Gastrocnemius medialis (tissue), 4 donors: ENCODE results near the gene NACA2. TPM values are rescaled to one million over a fixed set of nuclear protein-coding genes. Genes with fewer than 3 reads are reported as not detected.
"Not testable (repeated sequence)": the region's sequence is repeated elsewhere in the genome, so short reads cannot be mapped to it uniquely, and the experiment has no call there.

Experiments used
- ATAC-seq, 2 donors: fragments of 150-250 bp; one replicate each; pipeline ENCODE4 v1.9.1; 2016
- DNase-seq, 2 donors: peaks; one replicate each; pipeline ENCODE4 v3.0.0-alpha.2; 2019
- H3K27ac ChIP-seq, 4 donors: fragments of 200-600 bp; sonication (generic); 1 replicate in 1 of 4; 2 replicates in 3 of 4; pipeline ENCODE4 v1.5.1; 2016 to 2018; ENCODE audit warnings: mild to moderate bottlenecking in 2 of 4, moderate library complexity in 1 of 4
- H3K27me3 ChIP-seq, 3 donors: fragments of 200-600 bp; sonication (generic) in 2 of 3; 1 replicate in 1 of 3; 2 replicates in 2 of 3; pipeline versions ENCODE4 v1.5.1 to v1.6.0; 2016 to 2019; ENCODE audit warnings: mild to moderate bottlenecking in 1 of 3, moderate library complexity in 1 of 3
- H3K36me3 ChIP-seq, 2 donors: fragments of 200-600 bp; sonication (generic) in 1 of 2; one replicate each; pipeline ENCODE4 v1.5.1; 2017 to 2018
- H3K4me1 ChIP-seq, 2 donors: fragments of 200-600 bp; sonication (generic) in 1 of 2; one replicate each; pipeline ENCODE4 v1.5.1; 2016 to 2017; ENCODE audit warnings: mild to moderate bottlenecking in 2 of 2
- H3K4me3 ChIP-seq, 4 donors: fragments of 200-600 bp; sonication (generic) in 3 of 4; 1 replicate in 1 of 4; 2 replicates in 3 of 4; pipeline ENCODE4 v1.5.1; 2016 to 2019; ENCODE audit warnings: mild to moderate bottlenecking in 2 of 4
- H3K9me3 ChIP-seq, 3 donors: fragments of 200-600 bp; sonication (generic) in 2 of 3; 1 replicate in 1 of 3; 2 replicates in 2 of 3; pipeline ENCODE4 v1.5.1; 2016 to 2019
- POLR2A ChIP-seq, 2 donors: fragments of 450-650 bp; IDR thresholded peaks; one replicate each; pipeline ENCODE4 v1.6.1; 2017; ENCODE audit warnings: antibody characterized with exemption in 2 of 2, mild to moderate bottlenecking in 2 of 2, moderate library complexity in 2 of 2
- in situ Hi-C, 4 donors: fragments of 200-750 bp; cut with MboI; loops; one replicate each; pipeline versions ENCODE4 v1.15.0 to v1.8.0; 2017; ENCODE audit warnings: low sequenced_read_pairs in 4 of 4
- intact Hi-C: fragments of 100-400 bp; cut with DNase I; formaldehyde crosslinking; loops from one replicate; pipeline ENCODE4 v1.15.1; 2023; ENCODE audit warnings: low total_unique reads
- total RNA-seq, 4 donors: library from RNA; depleted of rRNA; stranded (reverse); fragments of >200 nt; gene quantifications; one replicate each; pipeline versions ENCODE4 v1.1.0 to v1.2.3, GENCODE V29; 2016
- TF ChIP-seq, protein P1 (sequence below), 5 experiments: fragments of 450-650 bp in 3 of 5; fragments of 200-600 bp in 2 of 5; sonication (generic) in 2 of 5; IDR thresholded peaks in 4 of 5; conservative IDR thresholded peaks in 1 of 5; 1 replicate in 4 of 5; 2 replicates in 1 of 5; pipeline ENCODE4 v1.5.1; 2016 to 2019; ENCODE audit warnings: antibody characterized with exemption in 5 of 5, mild to moderate bottlenecking in 3 of 5, moderate library complexity in 3 of 5

The NACA2 gene
- total RNA-seq, 4 donors from 2014 or later = not detected

DNA sequence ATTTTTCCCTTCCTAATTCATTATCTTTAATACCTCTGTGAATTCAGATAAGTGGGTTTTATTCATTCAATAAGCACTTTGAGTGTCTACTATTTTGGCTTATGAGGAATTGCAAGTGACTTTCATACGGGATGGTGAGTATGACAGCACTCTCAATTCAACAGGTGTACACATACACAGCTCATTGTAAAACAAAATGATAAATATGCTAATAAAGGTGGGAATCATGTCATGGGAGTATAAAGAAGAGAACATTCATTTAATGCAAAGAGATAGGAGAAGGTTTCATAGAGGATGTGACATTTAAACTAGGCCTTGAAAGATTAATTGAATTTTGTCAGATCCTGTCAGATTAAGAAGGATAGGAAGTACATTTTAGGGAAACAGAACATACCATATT, 19.4 kb downstream of the NACA2 start:
- Histone ChIP-seq H3K9me3 (no peaks in the 10 kb centered on the region), H3K4me1 (no peaks in the 10 kb centered on the region), H3K27me3 (no peaks in the 10 kb centered on the region), H3K27ac (no peak overlapping the region), H3K36me3 (no peaks in the 10 kb centered on the region), H3K4me3 (no peak overlapping the region)
- DNase-seq (no peak), ATAC-seq (no peak)
- in situ Hi-C loops (no loop called here), intact Hi-C loops (no loop called here)
- TF ChIP-seq, protein P1, sequence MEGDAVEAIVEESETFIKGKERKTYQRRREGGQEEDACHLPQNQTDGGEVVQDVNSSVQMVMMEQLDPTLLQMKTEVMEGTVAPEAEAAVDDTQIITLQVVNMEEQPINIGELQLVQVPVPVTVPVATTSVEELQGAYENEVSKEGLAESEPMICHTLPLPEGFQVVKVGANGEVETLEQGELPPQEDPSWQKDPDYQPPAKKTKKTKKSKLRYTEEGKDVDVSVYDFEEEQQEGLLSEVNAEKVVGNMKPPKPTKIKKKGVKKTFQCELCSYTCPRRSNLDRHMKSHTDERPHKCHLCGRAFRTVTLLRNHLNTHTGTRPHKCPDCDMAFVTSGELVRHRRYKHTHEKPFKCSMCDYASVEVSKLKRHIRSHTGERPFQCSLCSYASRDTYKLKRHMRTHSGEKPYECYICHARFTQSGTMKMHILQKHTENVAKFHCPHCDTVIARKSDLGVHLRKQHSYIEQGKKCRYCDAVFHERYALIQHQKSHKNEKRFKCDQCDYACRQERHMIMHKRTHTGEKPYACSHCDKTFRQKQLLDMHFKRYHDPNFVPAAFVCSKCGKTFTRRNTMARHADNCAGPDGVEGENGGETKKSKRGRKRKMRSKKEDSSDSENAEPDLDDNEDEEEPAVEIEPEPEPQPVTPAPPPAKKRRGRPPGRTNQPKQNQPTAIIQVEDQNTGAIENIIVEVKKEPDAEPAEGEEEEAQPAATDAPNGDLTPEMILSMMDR (IDR thresholded peaks at IDR 0.05 in 4 of 5, conservative IDR thresholded peaks at IDR 0.05 in 1 of 5) = no peak
- TF ChIP-seq POLR2A (IDR thresholded peaks at IDR 0.05) = no peak

DNA sequence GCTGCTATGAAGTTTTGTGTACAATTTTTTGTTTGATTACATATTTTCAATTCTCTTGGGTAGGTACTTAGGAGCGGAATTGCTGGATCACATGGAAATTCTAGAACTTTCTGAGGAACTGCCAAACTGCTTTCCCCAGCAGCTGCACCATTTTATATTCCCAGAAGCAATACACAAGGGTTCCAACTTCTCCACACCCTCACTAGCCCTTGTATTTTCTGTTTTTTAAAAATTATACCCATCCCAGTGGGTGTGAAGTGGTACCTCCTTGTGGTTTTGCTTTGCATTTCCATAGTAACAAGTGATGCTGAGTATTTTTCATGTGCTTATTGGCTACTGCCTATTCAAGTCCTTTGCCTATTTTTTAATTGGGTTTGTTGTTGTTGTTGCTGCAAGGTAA, 20.9 kb downstream of the NACA2 start:
- TF ChIP-seq POLR2A (IDR thresholded peaks at IDR 0.05) = no peak
- TF ChIP-seq, protein P1 (IDR thresholded peaks at IDR 0.05 in 4 of 5, conservative IDR thresholded peaks at IDR 0.05 in 1 of 5) = no peak
- Histone ChIP-seq H3K36me3 (no peaks in the 10 kb centered on the region), H3K9me3 (no peaks in the 10 kb centered on the region), H3K27ac (no peak overlapping the region), H3K4me1 (no peaks in the 10 kb centered on the region), H3K4me3 (no peak overlapping the region), H3K27me3 (no peaks in the 10 kb centered on the region)
- ATAC-seq (no peak), DNase-seq (no peak)
- in situ Hi-C loops = no loop called here
- intact Hi-C loops = no loop called here

DNA sequence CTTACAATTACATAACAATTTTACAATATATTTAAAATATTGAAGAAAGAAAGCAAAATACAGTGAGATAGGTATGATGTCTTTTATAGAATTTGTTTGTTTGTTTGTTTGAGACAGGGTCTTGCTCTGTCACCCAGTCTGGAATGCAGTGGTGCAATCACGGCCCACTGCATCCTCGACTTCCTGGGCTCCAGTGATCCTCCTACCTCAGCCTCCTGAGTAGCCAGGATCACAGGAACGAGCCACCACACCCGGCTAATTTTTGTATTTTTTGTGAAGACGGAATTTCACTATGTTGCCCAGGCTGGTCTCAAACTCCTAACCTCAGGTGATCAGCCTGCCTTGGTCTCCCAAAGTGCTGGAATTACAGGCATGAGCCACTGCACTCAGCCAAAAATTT, 21.5 kb downstream of the NACA2 start:
- H3K4me1 ChIP-seq, H3K27me3 ChIP-seq, H3K27ac ChIP-seq, H3K36me3 ChIP-seq, intact Hi-C loops, H3K9me3 ChIP-seq, ATAC-seq, DNase-seq, H3K4me3 ChIP-seq, in situ Hi-C loops: not testable (repeated sequence)

DNA sequence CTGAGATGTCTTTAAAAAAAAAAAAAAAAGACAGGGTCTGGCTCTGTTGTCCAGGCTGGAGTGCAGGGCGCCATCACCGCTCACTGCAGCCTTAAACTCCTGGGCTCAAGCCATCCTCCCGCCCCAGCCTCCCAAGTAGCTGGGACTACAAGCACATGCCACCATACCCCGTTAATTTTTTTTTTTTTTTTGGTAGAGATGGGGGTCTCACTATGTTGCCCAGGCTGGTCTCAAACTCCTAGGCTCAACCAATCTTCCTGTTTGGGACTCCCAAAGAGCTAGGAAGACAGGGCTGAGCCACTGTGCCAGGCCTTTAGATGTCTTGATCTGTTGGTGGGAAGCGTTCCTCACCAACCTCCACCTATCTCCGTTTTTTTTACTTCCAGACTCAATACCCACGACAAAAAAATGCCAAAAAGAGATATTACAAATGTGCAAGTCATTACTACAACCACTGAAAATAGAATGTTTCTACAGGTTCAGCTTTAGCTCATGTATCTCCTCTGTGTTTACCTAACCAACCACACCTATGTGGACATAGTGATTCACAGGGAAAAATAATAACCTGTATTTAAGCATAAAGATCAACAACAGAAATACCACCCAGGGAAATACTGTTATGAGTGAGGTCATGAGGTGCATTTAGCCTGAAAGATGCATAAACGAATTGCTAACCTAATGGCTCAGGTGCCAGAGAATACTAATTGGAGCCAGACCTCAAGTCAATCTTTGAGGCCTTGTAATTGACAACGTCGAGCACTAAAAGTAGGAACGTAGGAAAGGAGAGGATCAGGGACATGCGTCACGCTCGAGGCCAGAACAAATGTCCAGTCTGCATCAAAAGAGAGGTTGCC, 22.6 kb downstream of the NACA2 start:
- ATAC-seq = no peak
- Histone ChIP-seq H3K9me3 (no peaks in the 10 kb centered on the region), H3K27me3 (no peaks in the 10 kb centered on the region), H3K36me3 (no peaks in the 10 kb centered on the region), H3K4me1 (no peaks in the 10 kb centered on the region), H3K4me3 (no peak overlapping the region), H3K27ac (no peak overlapping the region)
- no peak for DNase-seq
- in situ Hi-C loops (no loop called here), intact Hi-C loops (no loop called here)
- TF ChIP-seq, protein P1 (IDR thresholded peaks at IDR 0.05 in 4 of 5, conservative IDR thresholded peaks at IDR 0.05 in 1 of 5) = no peak
- TF ChIP-seq POLR2A (IDR thresholded peaks at IDR 0.05) = no peak

DNA sequence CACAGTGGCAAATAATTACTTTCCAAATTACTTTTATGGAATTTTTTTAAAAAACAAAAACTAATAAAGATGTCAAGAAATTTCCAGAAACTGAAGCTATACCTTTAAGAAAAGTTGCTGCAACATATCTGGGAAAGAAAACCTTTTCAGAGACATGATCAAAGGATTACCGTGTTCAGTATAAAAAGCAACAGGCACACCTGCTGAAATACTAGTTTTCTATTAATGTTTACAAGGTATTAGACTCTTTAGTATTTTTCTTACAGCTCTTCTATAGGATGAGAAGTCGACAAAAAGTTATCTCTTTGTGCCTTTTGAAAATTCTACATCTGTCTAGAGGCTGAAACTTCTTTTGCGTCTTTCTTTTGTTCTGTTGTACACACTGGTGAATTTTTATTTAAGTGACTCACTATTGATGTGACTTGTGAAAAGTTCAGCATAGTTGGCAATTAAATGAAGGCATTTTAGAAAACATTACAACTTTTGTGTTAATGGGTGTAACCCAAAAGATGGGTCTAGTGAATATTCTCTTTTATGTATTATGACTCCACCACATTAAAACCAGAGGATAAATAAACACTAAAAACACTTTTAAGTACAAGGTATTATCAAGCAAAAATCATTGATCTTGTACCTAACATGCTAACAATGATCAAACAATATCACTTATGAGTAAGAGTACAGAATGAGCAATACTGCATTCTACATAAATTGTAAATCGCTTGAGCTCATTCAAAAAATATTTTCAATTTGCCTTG, 23.8 kb downstream of the NACA2 start:
- TF ChIP-seq, protein P1 (IDR thresholded peaks at IDR 0.05 in 4 of 5, conservative IDR thresholded peaks at IDR 0.05 in 1 of 5) = no peak
- TF ChIP-seq POLR2A (IDR thresholded peaks at IDR 0.05) = no peak
- Histone ChIP-seq H3K27ac (no peak overlapping the region), H3K4me3 (no peak overlapping the region), H3K9me3 (no peaks in the 10 kb centered on the region), H3K4me1 (no peaks in the 10 kb centered on the region), H3K27me3 (no peaks in the 10 kb centered on the region), H3K36me3 (no peaks in the 10 kb centered on the region)
- in situ Hi-C loops = no loop called here
- intact Hi-C loops = no loop called here
- DNase-seq (no peak), ATAC-seq (no peak)

DNA sequence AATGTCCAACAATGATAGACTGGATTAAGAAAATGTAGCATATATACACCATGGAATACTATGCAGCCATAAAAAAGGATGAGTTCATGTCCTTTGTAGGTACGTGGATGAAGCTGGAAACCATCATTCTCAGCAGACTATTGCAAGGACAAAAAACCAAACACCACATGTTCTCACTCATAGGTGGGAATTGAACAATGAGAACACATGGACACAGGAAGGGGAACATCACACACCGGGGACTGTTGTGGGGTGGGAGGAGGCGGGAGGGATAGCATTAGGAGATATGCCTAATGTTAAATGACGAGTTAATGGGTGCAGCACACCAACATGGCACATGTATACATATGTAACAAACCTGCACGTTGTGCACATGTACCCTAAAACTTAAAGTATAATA, 24.6 kb downstream of the NACA2 start:
- DNase-seq, H3K36me3 ChIP-seq, ATAC-seq, H3K27ac ChIP-seq, H3K9me3 ChIP-seq, H3K27me3 ChIP-seq, H3K4me3 ChIP-seq, in situ Hi-C loops, H3K4me1 ChIP-seq, intact Hi-C loops: not testable (repeated sequence)

DNA sequence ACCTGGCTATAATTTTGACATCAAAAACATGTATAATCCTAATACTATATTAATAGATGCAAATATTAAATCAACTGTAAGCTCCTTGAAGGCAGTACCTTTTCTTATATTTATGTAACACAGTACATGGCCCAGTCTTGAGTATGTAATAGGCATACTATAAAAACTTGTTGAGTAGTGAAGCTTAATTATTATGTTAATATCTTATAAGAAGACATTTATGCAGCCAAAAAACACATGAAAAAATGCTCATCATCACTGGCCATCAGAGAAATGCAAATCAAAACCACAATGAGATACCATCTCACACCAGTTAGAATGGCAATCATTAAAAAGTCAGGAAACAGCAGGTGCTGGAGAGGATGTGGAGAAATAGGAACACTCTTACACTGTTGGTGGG, 25.2 kb downstream of the NACA2 start:
- in situ Hi-C loops, DNase-seq, H3K27me3 ChIP-seq, H3K4me3 ChIP-seq, H3K27ac ChIP-seq, H3K9me3 ChIP-seq, H3K36me3 ChIP-seq, H3K4me1 ChIP-seq, ATAC-seq, intact Hi-C loops: not testable (repeated sequence)
